Fibroblast of the aortic adventitia (primary cell): ENCODE results near the gene EVPL. TPM values are rescaled to one million over a fixed set of nuclear protein-coding genes. Genes with fewer than 3 reads are reported as not detected.

Source experiments
- DNase-seq: peaks from one replicate; pipeline ENCODE4 v3.0.0-alpha.2; 2010; ENCODE audit warnings: low read depth
- H3K4me3 ChIP-seq: 2 replicates; pipeline ENCODE4 v1.5.1; 2011; ENCODE audit warnings: low read depth, mild to moderate bottlenecking, control low read depth, low read length, moderate library complexity
- total RNA-seq: library from RNA; depleted of rRNA; stranded (reverse); fragments of >200 nt; gene quantifications from 2 replicates; pipeline ENCODE4 v1.2.3, GENCODE V29; 2012; ENCODE audit warnings: low replicate concordance
- TF ChIP-seq, protein P1 (sequence below): IDR thresholded peaks from 2 replicates; pipeline ENCODE4 v1.5.1; 2011; ENCODE audit warnings: mild to moderate bottlenecking, low read length, control low read depth, inconsistent platforms; ENCODE audit not compliant: insufficient read depth

The EVPL gene
- total RNA-seq, 1 donor: not detected

- TF ChIP-seq, protein P1, sequence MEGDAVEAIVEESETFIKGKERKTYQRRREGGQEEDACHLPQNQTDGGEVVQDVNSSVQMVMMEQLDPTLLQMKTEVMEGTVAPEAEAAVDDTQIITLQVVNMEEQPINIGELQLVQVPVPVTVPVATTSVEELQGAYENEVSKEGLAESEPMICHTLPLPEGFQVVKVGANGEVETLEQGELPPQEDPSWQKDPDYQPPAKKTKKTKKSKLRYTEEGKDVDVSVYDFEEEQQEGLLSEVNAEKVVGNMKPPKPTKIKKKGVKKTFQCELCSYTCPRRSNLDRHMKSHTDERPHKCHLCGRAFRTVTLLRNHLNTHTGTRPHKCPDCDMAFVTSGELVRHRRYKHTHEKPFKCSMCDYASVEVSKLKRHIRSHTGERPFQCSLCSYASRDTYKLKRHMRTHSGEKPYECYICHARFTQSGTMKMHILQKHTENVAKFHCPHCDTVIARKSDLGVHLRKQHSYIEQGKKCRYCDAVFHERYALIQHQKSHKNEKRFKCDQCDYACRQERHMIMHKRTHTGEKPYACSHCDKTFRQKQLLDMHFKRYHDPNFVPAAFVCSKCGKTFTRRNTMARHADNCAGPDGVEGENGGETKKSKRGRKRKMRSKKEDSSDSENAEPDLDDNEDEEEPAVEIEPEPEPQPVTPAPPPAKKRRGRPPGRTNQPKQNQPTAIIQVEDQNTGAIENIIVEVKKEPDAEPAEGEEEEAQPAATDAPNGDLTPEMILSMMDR: no peak
- DNase-seq: no peak
- no peak overlapping the region for H3K4me3 ChIP-seq
Measured at GRCh38 chr17:76034428-76035350, 7.6 kb upstream of the EVPL start.

DNA sequence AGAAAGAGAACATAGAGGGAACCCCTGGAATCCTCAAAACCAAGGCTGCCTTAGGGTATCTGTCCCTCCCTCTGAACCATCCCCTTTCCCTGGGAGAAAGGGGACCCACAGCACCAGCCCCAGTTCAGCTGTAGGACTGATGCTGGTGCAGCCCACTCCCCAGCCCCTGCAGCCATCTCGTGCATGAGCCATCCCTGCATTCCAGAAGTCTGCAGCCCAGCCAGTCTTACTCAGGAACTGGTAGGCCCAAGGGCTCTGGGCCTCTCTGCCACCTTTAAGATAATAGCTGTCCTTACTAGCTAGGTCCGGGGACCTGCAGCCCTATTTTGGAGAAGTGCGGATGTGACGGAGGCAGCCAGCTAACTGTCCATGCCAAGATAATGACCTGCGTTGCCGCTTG, 6.0 kb upstream of the EVPL start:
- no peak overlapping the region for H3K4me3 ChIP-seq
- TF ChIP-seq, protein P1: no peak
- no peak for DNase-seq

DNA sequence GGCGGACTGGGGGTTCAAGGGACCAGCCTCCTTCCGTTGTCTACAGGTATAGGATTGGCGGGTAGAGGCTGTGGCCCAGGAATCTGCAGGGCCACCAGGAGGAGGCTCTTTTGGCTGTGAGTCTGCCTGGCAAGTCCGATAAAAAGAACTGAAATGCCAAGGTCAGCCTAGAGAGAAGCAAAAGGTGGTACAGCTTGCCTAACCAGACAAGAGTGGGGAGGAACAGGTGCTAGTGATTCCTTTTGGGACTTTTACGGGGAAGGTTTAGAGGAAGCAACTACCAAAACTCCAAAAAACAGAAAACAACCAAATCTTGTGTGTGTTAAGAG, 5.6 kb upstream of the EVPL start:
- no peak for DNase-seq

DNA sequence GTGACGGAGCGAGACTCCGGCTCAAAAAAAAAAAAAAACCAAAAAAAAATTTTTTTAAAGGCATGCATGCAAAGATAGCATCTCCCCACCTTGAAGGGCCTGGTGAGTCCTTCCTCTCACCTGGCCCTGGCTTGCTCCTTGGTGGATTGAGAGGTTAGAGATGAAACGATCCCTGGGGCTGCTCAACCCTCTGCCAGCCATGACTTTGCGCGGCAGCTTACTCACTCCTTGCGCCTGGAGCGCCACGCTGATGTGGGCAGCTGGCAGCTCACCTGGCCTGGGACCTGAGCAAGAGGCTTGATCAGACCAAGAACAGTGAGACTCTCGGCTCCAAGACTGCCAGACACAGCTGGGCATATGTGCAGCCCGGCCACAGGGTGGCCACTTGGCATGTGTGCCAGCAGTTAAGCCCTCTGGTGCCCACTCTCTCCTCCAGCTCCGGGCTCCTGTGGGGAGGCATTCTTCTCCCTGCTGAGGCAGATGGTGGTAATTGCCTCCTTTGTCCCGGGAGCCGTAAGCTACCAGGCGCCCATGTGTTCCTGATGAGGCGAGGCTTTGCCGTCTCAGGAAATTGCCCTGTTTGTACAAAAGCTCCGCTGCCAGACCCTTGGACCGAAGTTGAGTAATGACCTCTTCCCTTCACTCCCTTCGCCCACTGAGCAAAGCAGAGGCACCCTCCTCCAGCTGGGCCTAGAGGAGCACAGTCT, 5.1 kb upstream of the EVPL start:
- TF ChIP-seq, protein P1: no peak
- DNase-seq: no peak
- H3K4me3 ChIP-seq: no peak overlapping the region

More for the DNA sequence above, 5.6 kb upstream of the EVPL start:
- H3K4me3 ChIP-seq: no peak overlapping the region
- TF ChIP-seq, protein P1: no peak

- no peak for DNase-seq
- no peak overlapping the region for H3K4me3 ChIP-seq
- TF ChIP-seq, protein P1: no peak
Measured at GRCh38 chr17:76026714-76027158, 370 bp downstream of the EVPL start.

DNA sequence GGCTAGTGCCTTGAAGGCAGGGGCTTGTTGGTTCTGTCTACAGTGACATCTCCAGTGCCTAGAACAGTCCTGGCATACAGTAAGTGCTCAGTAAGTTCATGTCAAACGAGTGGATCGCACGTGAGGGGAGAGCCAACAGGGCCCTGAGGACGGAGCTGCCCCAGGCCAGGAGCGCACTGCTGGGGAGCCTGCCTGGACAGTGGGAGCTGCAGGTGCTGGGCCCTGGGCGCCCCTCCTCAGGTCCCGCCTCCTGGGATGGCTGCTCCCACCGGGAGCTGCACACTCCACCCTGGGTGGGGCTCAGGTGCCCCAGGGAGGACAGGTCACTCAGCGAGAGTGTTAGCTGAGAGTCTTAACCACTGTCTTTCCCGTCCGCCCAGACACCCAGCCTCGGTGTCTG, 1.8 kb downstream of the EVPL start:
- TF ChIP-seq, protein P1: no peak
- no peak overlapping the region for H3K4me3 ChIP-seq
- no peak for DNase-seq
